IMR-90 (cell line): ENCODE measurements around the gene SLC7A6. TPM values are rescaled to one million over a fixed set of nuclear protein-coding genes. Genes with fewer than 3 reads are reported as not detected.
A peak's percentile ranks its signal among the peaks of the same experiment; 100 is the strongest.

Experiments used
- ATAC-seq: fragments of 200-7000 bp; cut with Tn5 transposase; 2 replicates; pipeline ENCODE4 v1.9.1; 2020; ENCODE audit warnings: low read depth, mild to moderate bottlenecking, moderate library complexity
- BruUV-seq: library from RNA; stranded (reverse); fragments of 400-500 nt; replicated peaks from 2 replicates; lab custom pipeline; 2021; lab: Mats Ljungman, UMichigan
- CTCF ChIA-PET: fragments of 300-600 bp; formaldehyde crosslinking; extraction: SDS; loops from one replicate; lab custom pipeline; 2021; ENCODE audit warnings: antibody characterized with exemption; lab: Yijun Ruan, JAX
- POLR2A ChIA-PET: fragments of 300-600 bp; sonication (Branson Sonifier 250); formaldehyde crosslinking; loops from one replicate; lab custom pipeline; 2022; ENCODE audit warnings: antibody characterized with exemption; ENCODE audit not compliant: unreplicated experiment; lab: Charles Lee
- DNase-seq: peaks from one replicate; pipeline ENCODE4 v3.0.0; 2013
- H2AFZ ChIP-seq: replicated peaks from 2 replicates; pipeline ENCODE3; 2013; ENCODE audit warnings: low read length, mild to moderate bottlenecking; ENCODE audit not compliant: poor library complexity
- H2AK5ac ChIP-seq: 2 replicates; pipeline ENCODE4 v1.6.1; 2013; ENCODE audit warnings: low read depth, low read length, inconsistent platforms
- H2AK9ac ChIP-seq: replicated peaks from 2 replicates; pipeline ENCODE3; 2013; ENCODE audit warnings: mild to moderate bottlenecking, low read depth, low read length, moderate library complexity; ENCODE audit not compliant: poor library complexity
- H2BK120ac ChIP-seq: 2 replicates; pipeline ENCODE4 v1.6.1; 2013; ENCODE audit warnings: low read depth, low read length, inconsistent platforms
- H2BK15ac ChIP-seq: 3 replicates; pipeline ENCODE4 v1.6.1; 2013; ENCODE audit warnings: low read depth, low read length, inconsistent platforms
- H2BK20ac ChIP-seq: 2 replicates; pipeline ENCODE4 v1.6.1; 2013; ENCODE audit warnings: low read depth, mild to moderate bottlenecking, inconsistent platforms, low read length, moderate library complexity
- H2BK5ac ChIP-seq: 2 replicates; pipeline ENCODE4 v1.6.1; 2013; ENCODE audit warnings: mild to moderate bottlenecking, low read depth, low read length, inconsistent platforms; ENCODE audit not compliant: poor library complexity, severe bottlenecking
- H3K14ac ChIP-seq: replicated peaks from 2 replicates; pipeline ENCODE4 v1.6.1; 2013; ENCODE audit warnings: low read depth, low read length, inconsistent platforms
- H3K18ac ChIP-seq: 2 replicates; pipeline ENCODE4 v1.6.1; 2013; ENCODE audit warnings: low read depth, low read length, control low read depth
- H3K23ac ChIP-seq: 2 replicates; pipeline ENCODE4 v1.6.1; 2013; ENCODE audit warnings: low read depth, low read length, inconsistent platforms
- H3K27ac ChIP-seq: 2 replicates; pipeline ENCODE4 v1.5.1; 2013; ENCODE audit warnings: mild to moderate bottlenecking, control low read depth, low read length; ENCODE audit not compliant: insufficient read depth
- H3K27me3 ChIP-seq: 2 replicates; pipeline ENCODE4 v1.6.1; 2013; ENCODE audit warnings: low read length; ENCODE audit not compliant: control insufficient read depth, insufficient read depth
- H3K36me3 ChIP-seq: 2 replicates; pipeline ENCODE4 v1.6.1; 2013; ENCODE audit warnings: low read length, mixed read lengths; ENCODE audit not compliant: control insufficient read depth, insufficient read depth
- H3K4ac ChIP-seq: 2 replicates; pipeline ENCODE4 v1.6.1; 2013; ENCODE audit warnings: low read depth, low read length, inconsistent platforms
- H3K4me1 ChIP-seq: 2 replicates; pipeline ENCODE4 v1.6.1; 2013; ENCODE audit warnings: low read length, mixed read lengths; ENCODE audit not compliant: control insufficient read depth, insufficient read depth
- H3K4me2 ChIP-seq: 2 replicates; pipeline ENCODE4 v1.6.1; 2013; ENCODE audit warnings: low read depth, mild to moderate bottlenecking, control low read depth, low read length, moderate library complexity
- H3K4me3 ChIP-seq: 2 replicates; pipeline ENCODE4 v1.5.1; 2013; ENCODE audit warnings: low read depth, mild to moderate bottlenecking, control low read depth, low read length, moderate library complexity; ENCODE audit not compliant: insufficient read depth
- H3K56ac ChIP-seq: 2 replicates; pipeline ENCODE4 v1.6.1; 2013; ENCODE audit warnings: low read length, inconsistent platforms; ENCODE audit not compliant: insufficient read depth; ENCODE audit errors: extremely low read depth
- H3K79me1 ChIP-seq, 2 experiments: 2 replicates each; pipeline ENCODE4 v1.6.1; 2013; ENCODE audit warnings: low read length in 2 of 2, inconsistent platforms in 1 of 2, low read depth in 1 of 2
- H3K9ac ChIP-seq: 2 replicates; pipeline ENCODE4 v1.6.1; 2013; ENCODE audit warnings: low read depth, low read length, control low read depth
- H3K9me1 ChIP-seq: 2 replicates; pipeline ENCODE4 v1.6.1; 2013; ENCODE audit warnings: low read length, inconsistent platforms; ENCODE audit not compliant: insufficient read depth
- H3K9me3 ChIP-seq: 2 replicates; pipeline ENCODE4 v1.6.1; 2013; ENCODE audit warnings: low read length; ENCODE audit not compliant: control insufficient read depth, insufficient read depth
- H4K20me1 ChIP-seq: 2 replicates; pipeline ENCODE4 v1.6.1; 2013; ENCODE audit warnings: low read length, inconsistent platforms; ENCODE audit not compliant: insufficient read depth
- H4K5ac ChIP-seq: 2 replicates; pipeline ENCODE4 v1.6.1; 2013; ENCODE audit warnings: mild to moderate bottlenecking, low read depth, low read length, control low read depth
- H4K8ac ChIP-seq, 2 experiments: 2 replicates each; pipeline ENCODE4 v1.6.1; 2013; ENCODE audit warnings: low read depth in 2 of 2, low read length in 2 of 2, control low read depth in 1 of 2, inconsistent platforms in 1 of 2
- H4K91ac ChIP-seq: 2 replicates; pipeline ENCODE4 v1.6.1; 2013; ENCODE audit warnings: low read depth, low read length, inconsistent platforms; ENCODE audit not compliant: insufficient read depth
- BHLHE40 ChIP-seq: fragments of 150-350 bp; IDR thresholded peaks from 2 replicates; pipeline ENCODE4 v1.6.1; 2016; ENCODE audit warnings: mild to moderate bottlenecking, low read depth, low read length
- CEBPB ChIP-seq: IDR thresholded peaks from 2 replicates; pipeline ENCODE4 v1.6.1; 2012; ENCODE audit warnings: low read depth, low read length, improper control_type of control experiment
- FOS ChIP-seq: fragments of 150-350 bp; IDR thresholded peaks from 2 replicates; pipeline ENCODE4 v1.6.1; 2016; ENCODE audit warnings: low read depth, low read length
- WGBS, 2 experiments: methylation state at CpG; one replicate each; pipeline versions ENCODE4 v1.1.5 to v1.1.7; 2013; ENCODE audit warnings: missing lambda C conversion rate in 2 of 2; ENCODE audit not compliant: insufficient read length in 1 of 2; ENCODE audit errors: extremely low coverage in 2 of 2; 5-methylcytosine and 5-hydroxymethylcytosine counted together
- dilution Hi-C: fragments of 300-500 bp; cut with HindIII; formaldehyde crosslinking; loops from one replicate; pipeline ENCODE4 v1.14.3; 2018; ENCODE audit warnings: low sequenced_read_pairs; ENCODE audit not compliant: unreplicated experiment
- in situ Hi-C: fragments of 300-500 bp; cut with MboI; formaldehyde crosslinking; loops from 3 replicates; pipeline ENCODE4 v1.14.3; 2019; ENCODE audit warnings: low sequenced_read_pairs, inconsistent platforms, mixed read lengths
- intact Hi-C: fragments of 100-400 bp; cut with micrococcal nuclease; formaldehyde crosslinking; loops from 2 replicates; pipeline ENCODE4 v1.10.0; 2022
- polyA plus RNA-seq, 3 experiments: library from polyadenylated mRNA; depleted of rRNA; stranded (reverse); fragments of >200 nt; gene quantifications; 2 replicates each; pipeline ENCODE4 v1.2.3, GENCODE V29; 2012; ENCODE audit warnings: low replicate concordance in 1 of 3
- total RNA-seq: library from RNA; depleted of rRNA; stranded (reverse); fragments of >200 nt; gene quantifications from 2 replicates; pipeline ENCODE4 v1.2.3, GENCODE V29; 2012

Gene SLC7A6
- total and polyA plus RNA-seq, 2 of the 4 experiments (the other 2 are of a cell fraction) = 29.4 to 36.1 TPM

DNA sequence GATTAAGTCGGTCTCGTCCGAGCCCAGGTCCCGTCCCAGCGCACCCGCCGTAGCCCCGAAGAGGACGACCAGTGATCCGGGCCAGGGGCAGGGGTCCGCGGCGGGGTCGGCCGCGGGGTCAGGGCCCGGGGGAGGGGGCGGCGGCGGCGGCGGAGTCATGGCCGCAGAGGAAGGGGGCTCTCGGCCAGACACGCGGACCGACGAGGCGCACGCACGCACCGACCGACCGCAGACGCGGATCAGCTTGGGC lies 28.5 kb upstream of the SLC7A6 start, which contains the start of gene ESRP2:
Gene ESRP2 (minus strand): TSS at position 241 of the 250 bp plus-strand sequence. CDS start 82 bp downstream, at position 159.
- H3K27ac ChIP-seq = peak within 1 kb of the TSS; percentile 20
- peaks cover 2 to 10% of the 10 kb centered on the region in 2 experiments; a peak in 2 of 4 replicates for H3K79me1 ChIP-seq
- peak within 1 kb of the TSS; percentile 76 for H4K5ac ChIP-seq
- H3K18ac ChIP-seq = peak within 1 kb of the TSS; percentile 4
- 16% methylated on average over 15 of the region's 36 CpGs; no CpG with 5 or more reads in 1 of the 2 experiments for WGBS, 2 experiments
- no peaks in the 10 kb centered on the region for H4K20me1 ChIP-seq
- H2BK120ac ChIP-seq = peak within 1 kb of the TSS; percentile 66
- H3K14ac ChIP-seq = peak within 1 kb of the TSS; percentile 26
- ChIA-PET CTCF (no interaction called here), POLR2A (no interaction called here)
- no peaks in the 10 kb centered on the region for H3K36me3 ChIP-seq
- peak within 1 kb of the TSS; percentile 18 for H2BK5ac ChIP-seq
- H4K8ac ChIP-seq = peak within 1 kb of the TSS; percentile 54 to 95
- peaks cover 10% of the 10 kb centered on the region for H3K4me1 ChIP-seq
- 0 out of 2 replicates have a peak within 1 kb of the TSS, but pooled peaks have one; percentile 2 for H3K56ac ChIP-seq
- no peaks in the 10 kb centered on the region for H3K27me3 ChIP-seq
- peak within 1 kb of the TSS; percentile 56; the same call in 1 of the 3 replicates for H2BK15ac ChIP-seq
- TF ChIP-seq FOS (no peak), BHLHE40 (no peak), CEBPB (no peak)
- peak within 1 kb of the TSS; percentile 60 for H4K91ac ChIP-seq
- no TSS peak for BruUV-seq
- dilution Hi-C loops (no loop called here), in situ Hi-C loops (no loop called here), intact Hi-C loops (no loop called here)
- ATAC-seq = no peak
- DNase-seq = no peak
- peak within 1 kb of the TSS; percentile 77 for H2BK20ac ChIP-seq
- peak within 1 kb of the TSS; percentile 65 for H2AK9ac ChIP-seq
- peak within 1 kb of the TSS; percentile 78 for H3K4ac ChIP-seq
- no peaks in the 10 kb centered on the region for H3K9me3 ChIP-seq
- H3K4me2 ChIP-seq = peak within 1 kb of the TSS; percentile 60
- H3K9me1 ChIP-seq = peaks cover 8% of the 10 kb centered on the region
- peak within 1 kb of the TSS; percentile 34; the same call in 1 of the 2 replicates for H3K9ac ChIP-seq
- H3K4me3 ChIP-seq = peak within 1 kb of the TSS; percentile 46
- peak within 1 kb of the TSS; percentile 96 for H2AFZ ChIP-seq
- peak within 1 kb of the TSS; percentile 85 for H2AK5ac ChIP-seq
- peak within 1 kb of the TSS; percentile 8; the same call in 1 of the 2 replicates for H3K23ac ChIP-seq
